Epithelial cell of esophagus (primary cell): ENCODE results near the gene ZNF503.
"Not testable (repeated sequence)": the region's sequence is repeated elsewhere in the genome, so short reads cannot be mapped to it uniquely, and the experiment has no call there.

Experiments
- DNase-seq: peaks from one replicate; pipeline ENCODE4 v3.0.0; 2010; ENCODE audit warnings: low read depth
- H3K4me3 ChIP-seq: 2 replicates; pipeline ENCODE4 v1.5.1; 2011; ENCODE audit warnings: mild to moderate bottlenecking, low read length, control low read depth
- CTCF ChIP-seq: IDR thresholded peaks from 2 replicates; pipeline ENCODE4 v1.5.1; 2011; ENCODE audit warnings: low read depth, mild to moderate bottlenecking, low read length, control low read depth, inconsistent platforms; ENCODE audit not compliant: insufficient read depth; ENCODE audit errors: missing control alignments

The ZNF503 gene

GRCh38 chr10:75377869-75378268 is 23.7 kb downstream of the ZNF503 start:
- H3K4me3 ChIP-seq = no peak overlapping the region
- no peak for TF ChIP-seq CTCF
- no peak for DNase-seq

GRCh38 chr10:75375838-75376237 is 25.7 kb downstream of the ZNF503 start:
- DNase-seq = no peak
- no peak for TF ChIP-seq CTCF
- no peak overlapping the region for H3K4me3 ChIP-seq

GRCh38 chr10:75371010-75371409 is 30.6 kb downstream of the ZNF503 start:
- TF ChIP-seq CTCF = no peak
- no peak for DNase-seq
- no peak overlapping the region for H3K4me3 ChIP-seq

- DNase-seq, H3K4me3 ChIP-seq: not testable (repeated sequence)
Measured at GRCh38 chr10:75369838-75370237, 31.7 kb downstream of the ZNF503 start.

GRCh38 chr10:75367901-75368300 is 33.7 kb downstream of the ZNF503 start:
- no peak overlapping the region for H3K4me3 ChIP-seq
- no peak for DNase-seq
- TF ChIP-seq CTCF = no peak

- TF ChIP-seq CTCF = no peak
- no peak for DNase-seq
Measured at GRCh38 chr10:75367021-75367487, 34.5 kb downstream of the ZNF503 start.

GRCh38 chr10:75363431-75363830 is 38.1 kb downstream of the ZNF503 start:
- no peak for TF ChIP-seq CTCF
- no peak for DNase-seq
- H3K4me3 ChIP-seq = no peak overlapping the region

More at GRCh38 chr10:75367021-75367487, 34.5 kb downstream of the ZNF503 start:
- no peak overlapping the region for H3K4me3 ChIP-seq

GRCh38 chr10:75359876-75360275 is 41.7 kb downstream of the ZNF503 start:
- not testable (repeated sequence) for DNase-seq, H3K4me3 ChIP-seq
